GM12878 (cell line): ENCODE data around the gene DGLUCY. TPM values are rescaled to one million over a fixed set of nuclear protein-coding genes. Genes with fewer than 3 reads are reported as not detected.

Experiments used
- ATAC-seq: fragments of 200-7000 bp; cut with Tn5 transposase; 3 replicates; pipeline ENCODE4 v1.9.1; 2020; ENCODE audit warnings: mild to moderate bottlenecking, moderate library complexity
- BruUV-seq: library from RNA; stranded (reverse); fragments of 400-500 nt; replicated peaks from 2 replicates; lab custom pipeline; 2021; lab: Mats Ljungman, UMichigan
- CTCF ChIA-PET: fragments of 300-600 bp; sonication (Branson Sonifier 250); formaldehyde crosslinking; extraction: SDS; loops from one replicate; lab custom pipeline; 2021; ENCODE audit warnings: inconsistent platforms; lab: Yijun Ruan, JAX
- POLR2A ChIA-PET: fragments of 350-600 bp; formaldehyde crosslinking; extraction: SDS; loops from one replicate; lab custom pipeline; 2021; ENCODE audit warnings: inconsistent platforms; lab: Charles Lee
- RAD21 ChIA-PET: fragments of 300-600 bp; sonication (Branson Sonifier 250); formaldehyde crosslinking; loops from one replicate; lab custom pipeline; 2023; ENCODE audit warnings: antibody characterized with exemption; ENCODE audit not compliant: unreplicated experiment; lab: Charles Lee
- SMC1A ChIA-PET: fragments of 300-600 bp; sonication (Branson Sonifier 250); formaldehyde crosslinking; loops from one replicate; lab custom pipeline; 2023; ENCODE audit not compliant: unreplicated experiment, uncharacterized antibody; lab: Charles Lee
- DNase-seq: peaks from one replicate; pipeline ENCODE4 v3.0.0-alpha.2; 2011; ENCODE audit warnings: low read depth, low spot score
- FAIRE-seq: peaks from 3 replicates; lab custom pipeline; 2011; peaks lifted over from hg19 to GRCh38; lab: Jason Lieb, UNC
- H2AFZ ChIP-seq: 2 replicates; pipeline ENCODE4 v1.6.0; 2011; ENCODE audit warnings: low read depth, low read length, control low read depth; ENCODE audit not compliant: control insufficient read depth
- H3K27ac ChIP-seq: 2 replicates; pipeline ENCODE4 v1.5.1; 2011; ENCODE audit warnings: control low read depth; ENCODE audit not compliant: control insufficient read depth, insufficient read depth
- H3K27me3 ChIP-seq, 2 experiments: replicated peaks in 1 of 2; 2 replicates each; pipeline versions ENCODE4 v1.6.0 to v1.6.1; 2011; ENCODE audit warnings: low read length in 1 of 2; ENCODE audit not compliant: control insufficient read depth in 2 of 2, insufficient read depth in 2 of 2
- H3K36me3 ChIP-seq, 2 experiments: 2 replicates each; pipeline ENCODE4 v1.5.1; 2011; ENCODE audit warnings: low read length in 1 of 2; ENCODE audit not compliant: control insufficient read depth in 2 of 2, insufficient read depth in 2 of 2
- H3K4me1 ChIP-seq: 2 replicates; pipeline ENCODE4 v1.6.1; 2011; ENCODE audit warnings: mild to moderate bottlenecking, low read length, moderate library complexity, mixed read lengths; ENCODE audit not compliant: control insufficient read depth, insufficient read depth
- H3K4me2 ChIP-seq: 2 replicates; pipeline ENCODE4 v1.6.0; 2011; ENCODE audit warnings: control low read depth; ENCODE audit not compliant: control insufficient read depth, insufficient read depth
- H3K4me3 ChIP-seq: fragments of 200-600 bp; sonication (generic); 2 replicates; pipeline ENCODE4 v1.5.1; 2016
- H3K79me2 ChIP-seq: 2 replicates; pipeline ENCODE4 v1.6.0; 2011; ENCODE audit warnings: low read length; ENCODE audit not compliant: control insufficient read depth, insufficient read depth
- H3K9ac ChIP-seq: 2 replicates; pipeline ENCODE4 v1.8.0; 2011; ENCODE audit warnings: low read length, control low read depth, mixed read lengths; ENCODE audit not compliant: control insufficient read depth, insufficient read depth
- H3K9me3 ChIP-seq: replicated peaks from 3 replicates; pipeline ENCODE4 v1.5.1; 2011; ENCODE audit warnings: mild to moderate bottlenecking, low read length; ENCODE audit not compliant: control insufficient read depth, insufficient read depth
- H4K20me1 ChIP-seq: 2 replicates; pipeline ENCODE4 v1.6.0; 2011; ENCODE audit not compliant: control insufficient read depth, insufficient read depth
- CHD1 ChIP-seq: IDR thresholded peaks from 2 replicates; pipeline ENCODE4 v1.6.1; 2012; ENCODE audit warnings: low read depth, low read length, improper control_type of control experiment
- RAD21 ChIP-seq: IDR thresholded peaks from 2 replicates; pipeline ENCODE4 v1.6.1; 2011; ENCODE audit warnings: mild to moderate bottlenecking, low read depth, low read length, moderate library complexity; ENCODE audit not compliant: insufficient read depth
- SMC3 ChIP-seq: IDR thresholded peaks from 2 replicates; pipeline ENCODE4 v1.6.1; 2011; ENCODE audit warnings: low read length, improper control_type of control experiment, borderline replicate concordance
- WGBS: methylation state at CpG from one replicate; pipeline ENCODE4 v1.1.6; 2016; ENCODE audit warnings: low lambda C conversion rate; ENCODE audit not compliant: insufficient replicate concordance, insufficient coverage; ENCODE audit errors: missing lambda C conversion rate; 5-methylcytosine and 5-hydroxymethylcytosine counted together
- in situ Hi-C: fragments of 300-500 bp; cut with MboI; formaldehyde crosslinking; loops from 9 replicates; pipeline ENCODE4 v1.14.3; 2018; ENCODE audit warnings: mixed read lengths
- intact Hi-C: fragments of 100-400 bp; cut with micrococcal nuclease; formaldehyde crosslinking; loops from one replicate; pipeline ENCODE4 v1.14.2; 2022; ENCODE audit not compliant: unreplicated experiment
- polyA plus RNA-seq, 11 experiments: library from polyadenylated mRNA; depleted of rRNA in 4 of 11; unstranded in 6 of 11; stranded (reverse) in 5 of 11; fragments of >200 nt; fragmentation: Nextera tagmentation in 4 of 11; fragmentation: Illumina TruSeq in 1 of 11; extraction: Ambion mirVana in 4 of 11; extraction: Trizol in 1 of 11; gene quantifications; 1 replicate in 1 of 11; 2 replicates in 10 of 11; pipeline versions ENCODE4 v1.2.1 to v1.2.3, GENCODE V29; 2011 to 2016; ENCODE audit warnings: inconsistent platforms in 2 of 11, missing spikeins in 2 of 11, low read depth in 1 of 11
- total RNA-seq, 4 experiments: library from RNA; depleted of rRNA in 3 of 4; stranded (reverse); fragments of >200 nt in 3 of 4; fragmentation: Illumina TruSeq in 1 of 4; extraction: Trizol in 1 of 4; gene quantifications; 2 replicates each; pipeline versions ENCODE4 v1.2.1 to v1.2.3, GENCODE V29; 2013 to 2021
- TF ChIP-seq, protein P1 (sequence below), 3 experiments: IDR thresholded peaks in 2 of 3; conservative IDR thresholded peaks in 1 of 3; 2 replicates each; pipeline ENCODE4 v1.5.1; 2011; ENCODE audit warnings: low read depth in 3 of 3, low read length in 3 of 3, mild to moderate bottlenecking in 3 of 3, control low read depth in 2 of 3, moderate library complexity in 2 of 3, inconsistent platforms in 1 of 3, mixed read lengths in 1 of 3; ENCODE audit not compliant: control insufficient read depth in 2 of 3, insufficient read depth in 1 of 3; ENCODE audit errors: extremely low read depth in 1 of 3

DGLUCY gene
- total and polyA plus RNA-seq, 10 of the 15 experiments (the other 5 are each of a cell fraction or from before 2014, with no cell fraction given): 15.0 to 70.3 (median 55.1) TPM

DNA sequence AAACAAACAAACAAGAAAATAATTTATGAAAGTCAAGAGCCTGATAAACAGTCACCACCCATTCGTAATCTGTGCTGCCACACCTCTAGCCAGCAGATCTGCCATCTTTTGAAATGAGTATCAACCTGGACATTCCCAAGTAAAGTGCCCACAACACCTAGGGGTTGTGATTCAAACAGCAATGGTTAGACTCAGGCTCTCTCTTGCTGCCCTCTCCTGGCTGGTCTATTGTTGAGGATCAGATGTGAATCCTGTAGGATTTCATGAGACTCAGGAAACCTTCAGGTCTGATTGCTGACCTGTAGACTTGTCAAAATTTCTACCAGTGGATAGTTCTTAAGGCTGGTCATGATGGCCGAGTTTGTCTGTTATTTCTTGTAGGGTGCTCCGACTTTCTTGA is 26.8 kb downstream of the DGLUCY start:
- Histone ChIP-seq H3K27me3 (no peaks in the 10 kb centered on the region), H3K4me3 (no peak overlapping the region), H3K4me2 (no peak overlapping the region), H3K9me3 (no peaks in the 10 kb centered on the region), H3K9ac (no peak overlapping the region), H3K36me3 (peaks cover 7 to 14% of the 10 kb centered on the region in 2 experiments; a peak in 3 of 4 replicates), H2AFZ (no peak overlapping the region), H4K20me1 (no peaks in the 10 kb centered on the region; the same call in 1 of the 2 replicates), H3K79me2 (peaks cover 2% of the 10 kb centered on the region; the same call in 1 of the 2 replicates), H3K4me1 (peaks cover 14% of the 10 kb centered on the region), H3K27ac (no peak overlapping the region)
- BruUV-seq: no TSS peak
- intact Hi-C loops: loop anchor here (10.0 kb wide), 1 partner anchor 156 kb away; no protein-coding TSS in a partner anchor
- RAD21 ChIA-PET: interaction anchor here (0.6 to 4.6 kb wide), 5 partner anchors 32 to 238 kb away, joined by 3 to 30 read pairs (median 6); partner anchors contain the start of gene RPS6KA5
- CTCF ChIA-PET: interaction anchor here (2.1 to 4.6 kb wide), 5 partner anchors 26 to 241 kb away, joined by 5 to 44 read pairs (median 25); partner anchors contain the start of gene DGLUCY
- FAIRE-seq: no peak
- in situ Hi-C loops: no loop called here
- POLR2A ChIA-PET: no interaction called here
- peak; percentile 24; the same call in 2 of the 3 replicates for ATAC-seq
- 95% methylated on average over 3 of the region's 3 CpGs for WGBS
- no peak for DNase-seq
- SMC1A ChIA-PET: interaction anchor here (2.0 to 5.9 kb wide), 4 partner anchors 26 to 238 kb away, joined by 10 to 38 read pairs (median 23); partner anchors contain the start of genes DGLUCY and RPS6KA5
- TF ChIP-seq CHD1: no peak
- TF ChIP-seq, protein P1, sequence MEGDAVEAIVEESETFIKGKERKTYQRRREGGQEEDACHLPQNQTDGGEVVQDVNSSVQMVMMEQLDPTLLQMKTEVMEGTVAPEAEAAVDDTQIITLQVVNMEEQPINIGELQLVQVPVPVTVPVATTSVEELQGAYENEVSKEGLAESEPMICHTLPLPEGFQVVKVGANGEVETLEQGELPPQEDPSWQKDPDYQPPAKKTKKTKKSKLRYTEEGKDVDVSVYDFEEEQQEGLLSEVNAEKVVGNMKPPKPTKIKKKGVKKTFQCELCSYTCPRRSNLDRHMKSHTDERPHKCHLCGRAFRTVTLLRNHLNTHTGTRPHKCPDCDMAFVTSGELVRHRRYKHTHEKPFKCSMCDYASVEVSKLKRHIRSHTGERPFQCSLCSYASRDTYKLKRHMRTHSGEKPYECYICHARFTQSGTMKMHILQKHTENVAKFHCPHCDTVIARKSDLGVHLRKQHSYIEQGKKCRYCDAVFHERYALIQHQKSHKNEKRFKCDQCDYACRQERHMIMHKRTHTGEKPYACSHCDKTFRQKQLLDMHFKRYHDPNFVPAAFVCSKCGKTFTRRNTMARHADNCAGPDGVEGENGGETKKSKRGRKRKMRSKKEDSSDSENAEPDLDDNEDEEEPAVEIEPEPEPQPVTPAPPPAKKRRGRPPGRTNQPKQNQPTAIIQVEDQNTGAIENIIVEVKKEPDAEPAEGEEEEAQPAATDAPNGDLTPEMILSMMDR (IDR thresholded peaks at IDR 0.05 in 2 of 3, conservative IDR thresholded peaks at IDR 0.05 in 1 of 3; ENCODE audit: control insufficient read depth in 2 of 3, extremely low read depth in 1 of 3, insufficient read depth in 1 of 3, low read depth in 3 of 3, low read length in 3 of 3): peak; percentile 23 to 49 (median 30); a peak in 3 of 6 replicates
- peak; percentile 45; the same call in 1 of the 2 replicates for TF ChIP-seq SMC3
- TF ChIP-seq RAD21: peak; percentile 65
